Activated T-cell treated with anti-CD3 and anti-CD28 coated beads, Interleukin-2, amount 50 U/mL, for 24 hours (primary cell): ENCODE data around the gene PLAAT4.
"Not testable (repeated sequence)": the region's sequence is repeated elsewhere in the genome, so short reads cannot be mapped to it uniquely, and the experiment has no call there.

Experiments used
- DNase-seq: peaks from one replicate; pipeline ENCODE4 v3.0.0-alpha.2; 2020
- H3K27ac Mint-ChIP-seq: 2 replicates; pipeline ENCODE4 v1.8.0; 2020; ENCODE audit warnings: mild to moderate bottlenecking, mixed read lengths
- H3K27me3 Mint-ChIP-seq: 2 replicates; pipeline ENCODE4 v1.8.0; 2020; ENCODE audit warnings: mixed read lengths
- H3K36me3 Mint-ChIP-seq: 2 replicates; pipeline ENCODE4 v1.8.0; 2020; ENCODE audit warnings: low read depth, mixed read lengths
- H3K4me1 Mint-ChIP-seq: 2 replicates; pipeline ENCODE4 v1.8.0; 2020; ENCODE audit warnings: low read depth, mixed read lengths
- H3K4me3 Mint-ChIP-seq: 2 replicates; pipeline ENCODE4 v1.8.0; 2020; ENCODE audit warnings: mild to moderate bottlenecking, moderate library complexity, mixed read lengths
- H3K9me3 Mint-ChIP-seq: 2 replicates; pipeline ENCODE4 v1.8.0; 2020; ENCODE audit warnings: mixed read lengths

Gene PLAAT4

DNA sequence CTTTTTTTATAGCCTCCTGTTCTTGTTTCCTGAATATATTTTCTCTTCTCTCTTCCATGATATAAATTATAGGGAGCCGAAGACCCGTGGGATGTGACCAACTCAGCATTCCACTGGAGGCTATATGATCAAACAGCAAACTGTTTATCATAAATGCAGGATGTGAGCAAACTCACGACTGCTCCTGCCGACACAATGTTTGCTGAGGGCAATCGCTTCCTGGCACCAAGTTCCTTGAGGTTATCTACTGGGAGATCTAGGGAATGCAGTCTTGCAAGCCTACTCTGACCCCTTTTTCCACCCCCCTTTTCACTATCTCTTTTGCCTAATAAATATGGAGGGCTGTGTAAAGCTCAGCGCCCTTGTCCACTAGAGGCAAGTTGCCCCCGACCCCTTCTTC lies 13.5 kb upstream of the PLAAT4 start:
- Mint-ChIP-seq H3K27me3 (no peaks in the 10 kb centered on the region), H3K4me1 (peaks cover 14% of the 10 kb centered on the region), H3K36me3 (no peaks in the 10 kb centered on the region), H3K4me3 (no peak overlapping the region), H3K27ac (no peak overlapping the region), H3K9me3 (peaks cover 2% of the 10 kb centered on the region)
- no peak for DNase-seq

DNA sequence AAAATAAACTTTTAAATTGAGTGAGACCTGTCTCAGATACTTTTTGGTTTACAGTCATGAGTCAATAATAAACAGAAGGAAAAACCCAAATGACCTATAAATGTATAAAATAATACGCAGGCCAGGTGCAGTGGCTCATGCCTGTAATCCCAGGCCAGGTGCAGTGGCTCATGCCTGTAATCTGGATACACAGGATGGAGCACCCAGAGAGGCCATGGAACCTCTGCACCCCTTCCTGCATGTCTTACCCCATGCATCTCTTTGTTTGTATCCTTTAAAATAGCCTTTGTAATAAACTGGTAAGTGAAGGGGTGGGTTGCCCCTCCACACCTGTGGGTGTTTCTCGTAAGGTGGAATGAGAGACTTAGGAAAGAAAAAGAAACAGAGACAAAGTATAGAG lies 8.9 kb upstream of the PLAAT4 start:
- no peak for DNase-seq
- H3K4me1 Mint-ChIP-seq = peaks cover 37% of the 10 kb centered on the region
- H3K27ac Mint-ChIP-seq = no peak overlapping the region
- no peaks in the 10 kb centered on the region for H3K27me3 Mint-ChIP-seq
- H3K9me3 Mint-ChIP-seq = peaks cover 2% of the 10 kb centered on the region
- no peak overlapping the region for H3K4me3 Mint-ChIP-seq
- H3K36me3 Mint-ChIP-seq = no peaks in the 10 kb centered on the region

DNA sequence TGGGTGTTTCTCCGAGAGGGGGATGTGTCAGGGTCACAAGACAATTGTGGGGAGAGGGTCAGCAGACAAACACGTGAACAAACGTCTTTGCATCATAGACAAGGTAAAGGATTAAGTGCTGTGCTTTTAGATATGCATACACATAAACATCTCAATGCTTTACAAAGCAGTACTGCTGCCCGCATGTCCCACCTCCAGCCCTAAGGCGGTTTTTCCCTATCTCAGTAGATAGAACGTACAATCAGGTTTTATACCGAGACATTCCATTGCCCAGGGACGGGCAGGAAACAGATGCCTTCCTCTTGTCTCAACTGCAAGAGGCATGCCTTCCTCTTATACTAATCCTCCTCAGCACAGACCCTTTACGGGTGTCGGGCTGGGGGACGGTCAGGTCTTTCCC lies 8.5 kb upstream of the PLAAT4 start:
- not testable (repeated sequence) for H3K36me3 Mint-ChIP-seq, DNase-seq, H3K9me3 Mint-ChIP-seq, H3K4me3 Mint-ChIP-seq, H3K27me3 Mint-ChIP-seq, H3K27ac Mint-ChIP-seq
- H3K4me1 Mint-ChIP-seq = peaks cover 42% of the 10 kb centered on the region

DNA sequence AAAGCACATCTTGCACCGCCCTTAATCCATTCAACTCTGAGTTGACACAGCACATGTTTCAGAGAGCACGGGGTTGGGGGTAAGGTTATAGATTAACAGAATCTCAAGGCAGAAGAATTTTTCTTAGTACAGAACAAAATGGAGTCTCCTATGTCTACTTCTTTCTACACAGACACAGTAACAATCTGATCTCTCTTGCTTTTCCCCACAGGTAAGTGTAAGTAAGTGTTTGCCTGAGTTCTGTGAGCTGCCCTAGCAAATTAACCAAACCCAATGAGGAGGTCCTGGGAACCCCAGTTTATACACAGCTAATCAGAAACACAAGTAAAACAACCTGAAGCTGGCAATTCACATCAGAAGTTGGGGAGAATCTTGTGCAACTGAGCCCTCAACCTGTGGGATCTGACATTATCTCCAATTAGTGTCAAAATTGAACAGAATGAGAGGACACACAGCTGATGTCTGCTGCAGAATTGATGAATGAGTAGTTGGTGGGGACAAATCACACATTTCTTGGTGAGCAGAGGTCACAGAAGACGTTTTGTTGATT lies 7.8 kb upstream of the PLAAT4 start:
- H3K36me3 Mint-ChIP-seq, H3K4me3 Mint-ChIP-seq, H3K27ac Mint-ChIP-seq: not testable (repeated sequence)

DNA sequence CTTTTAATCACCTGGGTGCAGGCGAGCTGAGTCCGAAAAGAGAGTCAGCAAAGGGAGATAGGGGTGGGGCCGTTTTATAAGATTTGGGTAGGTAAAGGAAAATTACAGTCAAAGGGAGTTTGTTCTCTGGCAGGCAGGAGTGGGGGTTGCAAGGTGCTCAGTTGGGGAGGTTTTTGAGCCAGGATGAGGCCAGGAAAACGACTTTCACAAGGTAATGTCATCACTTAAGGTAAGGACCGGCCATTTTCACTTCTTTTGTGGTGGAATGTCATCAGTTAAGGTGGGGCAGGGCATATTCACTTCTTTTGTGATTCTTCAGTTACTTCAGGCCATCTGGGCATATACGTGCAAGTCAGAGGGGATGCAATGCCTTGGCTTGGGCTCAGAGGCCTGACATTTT lies 7.2 kb upstream of the PLAAT4 start:
- Mint-ChIP-seq H3K27ac (peak overlapping the region; percentile 60), H3K4me1 (peaks cover 52% of the 10 kb centered on the region)
- DNase-seq, H3K9me3 Mint-ChIP-seq, H3K27me3 Mint-ChIP-seq, H3K4me3 Mint-ChIP-seq, H3K36me3 Mint-ChIP-seq: not testable (repeated sequence)

More for the DNA sequence above, 7.8 kb upstream of the PLAAT4 start:
- H3K4me1 Mint-ChIP-seq = peaks cover 46% of the 10 kb centered on the region
- H3K9me3 Mint-ChIP-seq, H3K27me3 Mint-ChIP-seq, DNase-seq: not testable (repeated sequence)

DNA sequence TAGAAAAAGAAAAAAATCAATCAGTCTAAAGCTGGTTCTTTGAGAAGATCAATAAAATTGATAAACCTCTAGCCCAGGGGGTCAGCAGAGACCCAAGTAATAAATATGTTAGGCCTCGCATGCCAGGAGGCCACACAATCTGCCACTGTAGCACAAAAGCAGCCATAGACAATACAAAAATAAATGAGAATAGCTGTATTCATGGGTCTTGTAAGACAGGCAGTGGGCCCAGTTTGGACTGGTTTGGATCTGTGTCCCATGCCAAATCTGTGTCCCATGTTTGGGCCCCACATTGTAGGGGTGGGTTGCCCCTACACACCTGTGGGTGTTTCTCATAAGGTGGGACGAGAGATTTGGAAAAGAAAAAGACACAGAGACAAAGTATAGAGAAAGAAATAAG lies 6.6 kb upstream of the PLAAT4 start:
- H3K4me1 Mint-ChIP-seq = peaks cover 57% of the 10 kb centered on the region
- no peak overlapping the region for H3K4me3 Mint-ChIP-seq
- H3K27me3 Mint-ChIP-seq = no peaks in the 10 kb centered on the region
- no peaks in the 10 kb centered on the region for H3K9me3 Mint-ChIP-seq
- peak overlapping the region; percentile 28 for H3K27ac Mint-ChIP-seq
- H3K36me3 Mint-ChIP-seq = no peaks in the 10 kb centered on the region
- no peak for DNase-seq

DNA sequence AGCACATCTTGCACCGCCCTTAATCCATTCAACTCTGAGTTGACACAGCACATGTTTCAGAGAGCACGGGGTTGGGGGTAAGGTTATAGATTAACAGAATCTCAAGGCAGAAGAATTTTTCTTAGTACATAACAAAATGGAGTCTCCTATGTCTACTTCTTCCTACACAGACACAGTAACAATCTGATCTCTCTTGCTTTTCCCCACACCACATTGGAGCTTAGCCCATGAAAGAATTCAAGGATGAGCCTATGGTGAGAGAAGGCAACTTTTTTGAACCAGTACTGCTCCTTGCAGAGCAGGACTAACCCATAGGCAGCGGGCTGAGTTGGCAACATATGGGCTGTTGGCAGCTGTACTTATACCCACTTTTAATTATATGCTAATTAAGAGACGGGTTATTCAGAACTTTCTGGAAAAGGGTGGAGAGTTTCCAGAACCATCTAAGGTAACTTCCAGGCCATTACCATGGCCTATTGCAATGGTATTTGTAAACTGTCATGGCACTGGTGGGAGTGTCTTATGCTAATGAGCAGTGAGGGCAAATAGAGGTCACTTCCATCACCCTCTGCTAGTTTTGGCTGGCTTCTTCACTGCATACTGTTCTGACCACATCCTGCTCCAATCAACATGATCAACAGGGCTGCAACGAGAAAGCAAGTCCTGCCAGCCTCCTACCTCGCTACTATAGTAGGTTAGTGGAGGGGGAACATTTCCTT lies 5.4 kb upstream of the PLAAT4 start:
- H3K4me3 Mint-ChIP-seq = peak overlapping the region; percentile 49
- DNase-seq, H3K9me3 Mint-ChIP-seq, H3K36me3 Mint-ChIP-seq, H3K27me3 Mint-ChIP-seq: not testable (repeated sequence)
- H3K27ac Mint-ChIP-seq = peak overlapping the region; percentile 76
- H3K4me1 Mint-ChIP-seq = peaks cover 69% of the 10 kb centered on the region

DNA sequence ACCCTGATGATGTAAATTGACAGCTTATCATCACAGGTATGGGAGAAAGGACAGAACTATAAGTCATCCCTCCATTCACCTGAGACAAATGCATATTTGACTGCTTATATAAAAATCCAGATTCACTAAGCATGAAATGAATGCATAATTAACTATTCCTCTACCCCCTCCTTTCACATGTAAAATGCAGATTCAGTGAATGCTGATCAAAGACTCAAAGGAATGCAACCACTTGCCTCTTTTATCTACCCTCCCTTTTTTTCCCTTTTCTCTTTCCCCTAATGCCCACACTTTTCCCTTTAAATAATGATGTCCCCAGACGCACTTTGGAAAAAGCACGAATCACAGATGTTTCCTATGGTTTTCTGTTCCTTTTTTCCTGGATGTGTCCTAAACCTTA lies 4.5 kb upstream of the PLAAT4 start:
- peak overlapping the region; percentile 2 for H3K27ac Mint-ChIP-seq
- peaks cover 76% of the 10 kb centered on the region for H3K4me1 Mint-ChIP-seq
- H3K4me3 Mint-ChIP-seq = no peak overlapping the region

DNA sequence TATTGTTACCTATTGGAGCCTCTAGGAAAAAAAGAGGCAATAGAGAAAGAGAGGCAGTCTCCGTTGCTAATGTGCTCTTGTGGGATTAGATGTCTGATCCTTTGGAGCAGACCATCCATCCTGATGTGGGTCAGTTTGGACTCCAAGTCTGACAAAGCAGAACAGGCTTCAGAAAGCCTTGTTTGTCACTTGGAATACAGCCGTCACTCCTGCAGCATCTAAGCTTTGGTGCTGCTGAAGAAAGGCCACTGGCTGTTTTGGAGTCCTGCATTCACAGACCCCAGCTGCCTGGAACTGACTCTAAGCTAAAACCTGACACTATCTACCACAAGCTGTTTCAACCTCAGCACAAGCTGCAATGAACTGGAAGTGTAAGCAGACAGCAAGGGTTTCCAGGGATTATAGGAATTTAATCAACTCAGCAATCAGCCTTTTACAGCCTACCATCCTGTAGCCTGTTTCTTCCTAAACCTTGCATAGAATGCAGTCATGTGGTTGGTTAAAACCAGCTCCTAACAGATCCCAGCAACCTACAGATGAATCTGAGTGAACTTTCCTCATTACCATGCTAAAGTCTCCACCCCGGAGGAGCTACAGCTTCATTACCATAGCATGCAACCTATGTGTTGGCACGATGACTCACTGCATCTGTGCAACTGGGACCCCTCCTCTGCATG lies 3.7 kb upstream of the PLAAT4 start:
- Mint-ChIP-seq H3K27me3 (no peaks in the 10 kb centered on the region), H3K4me1 (peaks cover 84% of the 10 kb centered on the region), H3K36me3 (no peaks in the 10 kb centered on the region), H3K27ac (no peak overlapping the region), H3K9me3 (no peaks in the 10 kb centered on the region), H3K4me3 (no peak overlapping the region)
- no peak for DNase-seq

More for the DNA sequence above, 4.5 kb upstream of the PLAAT4 start:
- no peak for DNase-seq
- H3K27me3 Mint-ChIP-seq = no peaks in the 10 kb centered on the region
- no peaks in the 10 kb centered on the region for H3K36me3 Mint-ChIP-seq
- H3K9me3 Mint-ChIP-seq = no peaks in the 10 kb centered on the region

DNA sequence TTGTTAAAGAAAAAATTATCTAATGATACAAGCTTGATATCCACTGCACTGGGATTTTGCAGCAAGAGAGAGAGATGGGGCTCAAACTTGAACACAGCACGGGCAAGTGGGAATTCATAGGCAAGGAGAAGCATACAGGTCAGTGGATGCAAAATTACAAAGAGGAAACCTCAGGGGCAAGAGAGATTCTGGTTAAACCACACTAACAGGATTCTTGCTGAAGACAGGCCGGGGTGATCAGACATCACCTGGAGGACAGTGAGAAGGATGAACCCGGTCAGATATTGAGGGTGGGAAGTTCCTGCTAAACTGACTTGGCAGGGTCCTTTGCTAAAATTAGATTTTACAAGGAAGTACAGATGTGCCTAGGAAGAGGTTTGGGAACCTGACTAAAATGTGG lies 2.5 kb upstream of the PLAAT4 start:
- Mint-ChIP-seq H3K36me3 (no peaks in the 10 kb centered on the region), H3K9me3 (no peaks in the 10 kb centered on the region), H3K27ac (peak overlapping the region; percentile 79), H3K4me3 (no peak overlapping the region), H3K27me3 (no peaks in the 10 kb centered on the region), H3K4me1 (peaks cover 89% of the 10 kb centered on the region)
- DNase-seq = no peak

DNA sequence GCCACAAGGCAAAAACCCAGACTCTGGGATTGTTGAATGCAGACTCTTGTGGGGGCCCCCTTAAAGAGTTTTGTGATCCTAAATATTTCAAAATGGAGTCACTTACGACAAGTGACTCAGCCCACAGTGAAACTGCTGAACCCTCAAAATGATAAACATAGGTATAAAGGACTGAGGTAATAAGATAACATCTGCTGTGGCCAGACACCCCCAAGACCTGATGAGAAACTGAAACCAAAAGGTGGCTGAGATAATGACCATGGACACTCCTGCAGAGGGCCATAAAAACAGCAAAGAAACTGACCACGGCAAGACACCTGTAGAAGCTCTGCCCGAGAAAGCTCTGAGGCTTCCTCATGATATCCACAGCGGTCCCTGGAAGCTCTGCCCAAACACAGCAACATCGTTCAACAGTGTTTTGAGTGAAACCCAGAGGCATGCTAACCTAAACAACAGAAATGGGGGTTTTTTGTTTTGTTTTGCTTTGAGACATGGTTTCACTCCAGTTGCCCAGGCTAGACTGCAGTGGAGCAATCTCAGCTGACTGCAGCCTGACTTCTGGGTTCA lies 1.6 kb upstream of the PLAAT4 start:
- Mint-ChIP-seq H3K9me3 (no peaks in the 10 kb centered on the region), H3K27me3 (no peaks in the 10 kb centered on the region), H3K4me1 (peaks cover 86% of the 10 kb centered on the region), H3K27ac (peak overlapping the region; percentile 94), H3K36me3 (no peaks in the 10 kb centered on the region), H3K4me3 (peak overlapping the region; percentile 36)
- DNase-seq = no peak

DNA sequence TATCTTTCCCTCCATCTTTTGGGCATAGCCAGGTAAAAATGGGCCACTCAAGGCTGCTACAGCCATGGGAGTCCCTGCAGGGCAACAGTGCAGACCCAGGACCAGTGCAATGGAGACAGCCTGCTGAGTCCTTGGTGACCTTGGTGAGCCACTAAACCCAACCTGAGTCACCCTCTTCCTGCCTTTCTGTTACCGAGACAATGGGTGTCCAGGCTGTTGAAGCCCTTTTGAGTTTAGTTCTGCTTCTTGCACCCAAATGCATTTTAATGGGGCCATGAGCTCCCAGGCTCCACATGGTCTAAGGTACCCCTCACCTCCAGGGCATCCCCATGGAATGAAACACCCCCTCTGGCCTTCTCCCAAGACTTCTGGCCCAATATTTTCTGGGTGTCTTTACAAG lies 874 bp upstream of the PLAAT4 start:
- Mint-ChIP-seq H3K27me3 (no peaks in the 10 kb centered on the region), H3K4me3 (peak overlapping the region; percentile 74), H3K9me3 (no peaks in the 10 kb centered on the region), H3K4me1 (peaks cover 88% of the 10 kb centered on the region), H3K27ac (peak overlapping the region; percentile 94), H3K36me3 (no peaks in the 10 kb centered on the region)
- DNase-seq = no peak

DNA sequence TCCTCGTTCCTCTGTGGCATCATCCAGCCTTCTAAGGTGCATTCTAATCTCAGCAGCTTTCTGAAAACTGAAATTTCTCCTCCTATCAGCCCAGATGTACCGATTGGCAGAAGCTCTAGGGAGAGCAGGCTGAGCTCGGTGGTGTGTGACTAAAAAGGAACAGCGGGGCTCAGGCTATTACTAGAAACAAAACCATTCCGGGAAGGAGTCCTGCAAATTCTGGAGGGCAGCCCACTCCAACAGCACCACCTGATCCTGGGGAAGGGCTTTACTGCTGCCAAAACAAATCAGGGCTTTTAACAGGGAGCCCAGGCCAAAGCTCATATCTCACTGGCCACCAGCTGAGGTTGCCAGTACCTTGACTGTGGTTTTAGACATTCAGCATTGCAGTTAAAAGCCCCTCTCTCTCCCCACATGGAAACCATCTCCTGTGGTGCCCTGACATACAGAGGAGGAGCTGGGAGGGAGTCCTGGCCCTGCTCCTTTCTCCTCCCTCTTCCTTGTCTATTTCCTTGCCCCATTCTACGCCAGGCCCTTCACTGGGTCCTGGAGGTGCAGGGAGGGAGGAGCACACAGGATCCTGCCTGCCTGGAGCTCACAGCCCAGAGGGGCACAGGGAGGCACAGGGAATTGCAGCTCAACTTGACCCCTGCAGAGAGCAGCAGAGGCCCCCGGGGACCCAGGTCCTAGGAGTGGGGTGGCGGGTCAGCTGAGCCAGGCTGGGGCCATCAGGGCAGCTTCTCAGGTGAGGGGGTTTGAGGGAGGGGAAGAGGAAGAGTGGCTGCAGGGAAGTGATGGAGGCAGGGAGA lies 889 bp downstream of the PLAAT4 start:
- no peaks in the 10 kb centered on the region for H3K9me3 Mint-ChIP-seq
- peaks cover 82% of the 10 kb centered on the region for H3K4me1 Mint-ChIP-seq
- H3K36me3 Mint-ChIP-seq = no peaks in the 10 kb centered on the region
- H3K4me3 Mint-ChIP-seq = peak overlapping the region; percentile 74
- H3K27me3 Mint-ChIP-seq = no peaks in the 10 kb centered on the region
- no peak for DNase-seq
- peak overlapping the region; percentile 94 for H3K27ac Mint-ChIP-seq

DNA sequence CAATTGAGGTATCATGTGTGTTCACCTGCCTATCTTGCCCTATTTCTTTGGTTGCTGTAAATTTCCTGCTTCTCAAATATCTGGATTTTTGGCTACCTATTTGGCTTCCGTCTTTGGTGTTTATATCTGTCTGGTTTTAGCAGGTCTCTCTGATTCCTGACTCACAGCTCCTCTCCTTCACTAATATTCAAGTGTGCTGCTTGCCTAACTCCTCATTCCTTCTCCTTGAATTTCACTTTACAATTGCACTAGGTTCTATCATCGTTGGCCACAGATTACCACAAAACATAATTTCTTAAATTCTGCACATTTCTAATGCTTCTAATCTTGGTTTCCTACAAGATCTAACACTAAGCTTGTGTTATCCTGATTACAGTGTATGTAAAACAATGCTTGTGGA lies 5.9 kb downstream of the PLAAT4 start:
- H3K27ac Mint-ChIP-seq, H3K27me3 Mint-ChIP-seq, H3K4me3 Mint-ChIP-seq, DNase-seq, H3K9me3 Mint-ChIP-seq: not testable (repeated sequence)
- H3K36me3 Mint-ChIP-seq = peaks cover 33% of the 10 kb centered on the region
- peaks cover 46% of the 10 kb centered on the region for H3K4me1 Mint-ChIP-seq
